Pons (tissue), 1 donor: ENCODE measurements around the gene IRF8.
A peak's percentile ranks its signal among the peaks of the same experiment; 100 is the strongest.
"Not testable (repeated sequence)": the region's sequence is repeated elsewhere in the genome, so short reads cannot be mapped to it uniquely, and the experiment has no call there.

Experiments used
- DNase-seq: peaks from one replicate; pipeline ENCODE4 v3.0.0-alpha.2; 2016; ENCODE audit warnings: low spot score

The IRF8 gene

DNA sequence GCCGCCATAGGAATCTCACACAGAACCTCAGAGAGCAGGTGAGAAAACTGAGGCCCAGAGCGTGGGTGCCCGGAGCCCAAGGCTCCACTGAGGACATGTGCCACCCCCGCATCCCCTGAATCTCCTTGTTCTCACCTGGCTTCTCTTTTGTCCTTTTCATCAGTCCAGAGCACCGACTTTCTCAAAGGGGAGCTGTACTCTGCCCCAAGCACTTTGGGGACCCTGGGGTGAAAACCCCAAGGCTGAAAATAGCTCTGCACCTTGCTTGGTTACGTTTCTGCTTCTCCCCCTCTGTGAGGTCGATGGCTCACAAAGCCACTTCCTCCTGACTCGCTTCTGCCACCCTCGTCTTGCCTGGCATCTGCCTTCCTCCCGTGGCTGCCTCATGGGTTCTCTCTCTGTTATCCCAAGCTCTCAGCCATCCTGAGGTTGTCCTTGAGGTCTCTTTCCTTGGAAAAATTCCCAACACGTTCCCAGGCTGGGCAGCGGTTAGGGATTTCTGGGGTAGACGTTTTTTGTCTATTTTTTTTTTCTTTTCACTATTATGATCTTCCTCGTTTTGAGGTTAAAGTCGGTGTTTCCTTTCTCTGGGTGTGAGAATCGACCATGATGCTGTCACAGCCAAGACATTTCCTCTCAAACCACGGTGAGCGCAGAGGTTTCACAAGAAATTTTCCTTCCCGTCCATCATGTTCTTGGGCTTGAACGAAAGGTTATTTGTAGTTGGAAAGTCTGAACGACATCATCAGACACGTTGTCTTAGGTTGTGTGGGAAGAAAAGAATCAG, 37.2 kb downstream of the IRF8 start:
- DNase-seq: peak; percentile 44

DNA sequence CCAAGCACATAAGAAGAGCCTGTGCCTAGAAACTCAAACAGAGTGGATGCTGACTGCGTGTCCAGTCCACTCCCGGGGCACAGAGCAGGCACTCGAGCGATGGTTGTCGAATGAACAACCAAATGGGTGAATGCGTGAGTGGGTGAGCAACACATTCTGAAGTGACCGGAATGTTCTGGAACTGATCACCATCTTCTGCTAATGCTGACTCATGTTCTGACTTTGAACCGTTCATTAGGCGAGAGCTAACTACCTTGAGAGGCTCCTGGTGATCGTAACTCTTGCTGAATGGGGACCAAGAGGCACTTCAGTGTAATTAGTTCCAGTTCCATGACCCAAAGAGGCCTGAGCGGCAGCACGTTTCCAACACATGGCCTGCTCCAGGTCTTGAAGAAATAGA, 37.9 kb downstream of the IRF8 start:
- DNase-seq: no peak

DNA sequence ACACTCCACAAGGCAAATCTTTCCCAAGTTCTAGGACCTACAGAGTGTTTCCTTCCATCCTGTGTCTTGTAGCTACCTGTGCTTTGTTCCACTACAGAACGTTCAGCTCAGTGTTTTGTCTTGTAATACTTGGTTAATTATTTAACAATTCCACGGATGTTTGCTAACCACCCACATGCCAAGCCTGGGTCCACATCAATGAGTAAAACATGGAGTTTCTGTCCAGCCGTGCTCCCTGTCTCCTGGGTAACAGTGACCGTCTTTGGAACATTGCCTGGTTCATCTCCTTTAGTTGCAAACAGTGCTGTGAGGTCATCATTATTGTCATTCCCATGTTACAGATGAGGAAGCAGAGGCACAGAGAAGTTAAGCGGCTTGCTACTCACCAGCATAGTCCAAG, 41.3 kb downstream of the IRF8 start:
- no peak for DNase-seq

DNA sequence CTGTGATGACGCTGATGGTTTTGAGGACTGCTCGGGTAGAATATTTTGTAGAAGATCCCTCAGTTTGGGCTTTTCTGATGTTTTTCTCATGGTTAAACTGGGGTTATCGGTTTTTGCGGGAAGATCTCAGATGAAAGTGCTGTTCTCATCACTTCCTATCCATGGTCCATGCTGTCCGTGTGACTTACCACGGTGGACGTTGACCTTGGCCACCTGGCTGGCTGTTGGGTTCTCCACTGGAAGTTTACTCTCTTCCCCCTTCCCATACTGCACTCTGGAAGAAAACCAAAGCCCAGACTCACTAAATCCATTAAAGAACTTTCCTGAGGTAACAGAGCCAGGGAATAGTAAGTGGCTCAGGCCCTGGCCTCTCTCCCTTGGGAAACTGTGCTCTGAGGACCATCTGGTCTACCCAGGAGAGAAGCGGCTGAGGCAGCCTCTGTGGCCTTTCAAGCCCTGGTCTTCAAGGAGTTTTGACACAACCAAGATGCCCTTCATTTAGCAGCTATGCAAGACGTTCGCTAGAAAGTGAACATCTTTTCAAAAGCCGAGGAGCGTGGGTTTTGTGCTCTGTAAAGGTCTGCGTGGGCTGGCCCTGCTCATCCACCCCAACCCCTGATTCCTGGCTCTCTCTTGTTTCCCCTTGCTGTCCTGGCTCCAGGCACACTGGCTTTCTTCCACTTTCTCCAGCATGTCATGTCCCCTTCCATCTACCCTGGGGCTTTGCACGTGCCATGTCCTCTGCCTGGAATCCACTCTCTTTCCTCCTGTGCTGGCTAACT, 43.1 kb downstream of the IRF8 start:
- no peak for DNase-seq

DNA sequence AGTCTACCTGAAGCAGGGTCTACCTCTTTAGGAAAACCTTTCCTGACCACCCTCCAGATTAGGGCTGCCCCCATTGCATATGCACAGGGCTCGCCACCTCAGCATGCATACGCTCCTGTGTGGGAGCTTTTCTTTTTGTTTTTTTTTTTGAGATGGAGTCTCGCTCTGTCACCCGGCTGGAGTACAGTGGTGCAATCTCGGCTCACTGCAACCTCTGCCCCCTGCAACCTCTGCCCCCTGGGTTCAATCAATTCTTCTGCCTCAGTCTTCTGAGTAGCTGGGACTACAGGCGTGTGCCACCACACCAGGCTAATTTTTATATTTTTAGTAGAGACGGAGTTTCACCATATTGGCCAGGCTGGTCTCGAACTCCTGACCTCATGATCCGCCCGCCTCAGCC, 43.7 kb downstream of the IRF8 start:
- not testable (repeated sequence) for DNase-seq

DNA sequence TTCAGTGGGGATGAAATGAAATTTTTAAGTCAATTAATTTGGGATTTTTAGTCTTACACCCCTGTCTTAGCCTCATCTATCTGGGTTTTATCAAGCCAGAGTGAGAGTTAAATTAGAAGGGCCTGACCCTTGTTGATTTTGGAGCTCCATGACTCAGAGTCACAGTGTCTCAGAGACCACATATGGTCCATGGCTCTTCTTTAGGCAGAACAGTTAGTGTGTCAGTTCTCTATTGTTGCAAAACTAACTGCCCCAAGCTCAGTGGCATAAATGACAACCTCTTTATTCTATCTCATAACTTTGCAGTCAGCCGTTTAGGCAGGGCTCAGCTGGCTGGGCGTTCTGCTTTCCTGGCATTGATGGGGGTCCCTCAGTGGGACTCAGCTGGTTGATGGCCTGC, 44.7 kb downstream of the IRF8 start:
- no peak for DNase-seq

DNA sequence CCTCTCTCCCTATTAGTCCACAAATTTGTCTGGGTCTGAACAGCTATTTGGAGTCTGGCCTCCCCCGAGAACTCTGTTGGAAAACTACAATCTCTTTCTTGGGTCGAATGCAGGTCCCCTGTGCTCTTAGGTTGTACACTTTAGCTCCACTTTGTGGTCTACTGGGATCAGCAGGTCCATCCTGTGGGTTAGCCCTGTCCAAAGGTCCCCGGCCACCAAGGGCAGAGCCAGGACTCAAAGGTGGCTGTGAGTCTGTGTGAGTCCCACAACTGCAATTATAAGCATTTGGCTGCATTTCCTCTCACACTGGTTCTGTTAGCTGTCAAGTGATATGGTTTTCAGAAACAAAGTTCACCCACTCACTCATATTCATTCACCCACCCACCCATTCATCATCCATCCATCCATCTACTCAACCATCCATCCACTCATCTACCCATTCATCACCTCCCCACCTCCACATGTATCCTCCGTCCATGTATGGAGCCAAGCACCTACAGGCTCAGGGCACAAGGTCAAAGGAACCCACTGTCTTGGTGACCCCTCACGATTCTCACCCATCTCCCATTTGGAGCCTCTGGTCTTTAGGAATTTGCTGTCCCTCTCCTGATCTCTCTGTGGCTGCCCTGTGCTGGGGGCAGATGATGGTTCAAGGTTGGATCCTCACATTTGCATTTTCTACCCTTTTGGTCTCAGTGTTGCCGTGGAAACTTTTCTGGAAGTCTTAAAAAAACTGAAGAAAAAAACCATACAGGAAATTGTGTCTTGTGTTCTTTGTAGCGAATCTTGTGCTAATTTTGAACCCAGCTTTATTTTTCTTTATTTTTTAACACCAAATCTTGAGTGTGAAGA, 45.8 kb downstream of the IRF8 start:
- no peak for DNase-seq

DNA sequence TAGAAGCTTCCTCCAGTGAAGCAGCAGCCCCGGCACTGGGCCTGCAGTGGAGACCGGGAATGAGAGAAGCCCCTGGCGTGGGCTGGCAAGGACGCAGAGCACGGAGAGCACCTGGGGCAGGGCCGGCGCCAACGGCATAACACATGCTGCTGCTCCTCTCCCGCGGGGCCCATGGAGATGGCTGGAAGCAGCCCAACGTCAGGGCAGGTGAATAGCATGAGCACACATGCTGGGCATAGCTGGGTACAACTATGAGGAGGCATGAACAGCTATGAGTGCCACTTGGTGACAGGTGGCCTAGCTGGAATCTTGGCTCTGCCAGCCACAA, 46.4 kb downstream of the IRF8 start:
- no peak for DNase-seq

DNA sequence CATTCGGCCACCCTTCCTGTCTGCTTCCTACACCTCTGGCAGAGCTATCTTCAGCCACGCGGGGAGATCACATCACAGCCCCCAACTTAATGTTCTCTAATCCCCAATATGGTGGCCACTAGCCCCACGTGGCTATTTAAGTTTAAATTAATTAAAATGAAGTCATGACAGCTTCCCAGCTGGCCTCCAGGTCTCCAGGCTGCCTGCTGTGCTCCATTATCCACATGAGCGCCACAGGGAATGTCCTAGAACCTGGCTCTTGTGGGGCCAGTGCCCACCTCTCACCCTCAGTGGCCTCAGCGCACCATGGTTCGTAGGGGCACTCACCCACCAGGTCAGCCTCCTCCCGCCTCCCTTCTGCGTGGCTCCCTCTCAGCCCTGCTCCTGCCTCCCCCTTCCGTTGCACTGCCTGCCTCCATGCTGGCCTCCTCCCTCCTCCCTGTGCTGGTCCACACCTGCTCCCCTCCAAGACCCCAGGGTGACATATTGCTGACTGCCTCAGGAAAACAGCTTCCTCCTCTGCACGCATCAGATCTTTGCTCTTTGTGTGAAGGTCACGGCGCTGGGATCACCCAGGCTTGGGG, 47.7 kb downstream of the IRF8 start:
- DNase-seq: no peak

DNA sequence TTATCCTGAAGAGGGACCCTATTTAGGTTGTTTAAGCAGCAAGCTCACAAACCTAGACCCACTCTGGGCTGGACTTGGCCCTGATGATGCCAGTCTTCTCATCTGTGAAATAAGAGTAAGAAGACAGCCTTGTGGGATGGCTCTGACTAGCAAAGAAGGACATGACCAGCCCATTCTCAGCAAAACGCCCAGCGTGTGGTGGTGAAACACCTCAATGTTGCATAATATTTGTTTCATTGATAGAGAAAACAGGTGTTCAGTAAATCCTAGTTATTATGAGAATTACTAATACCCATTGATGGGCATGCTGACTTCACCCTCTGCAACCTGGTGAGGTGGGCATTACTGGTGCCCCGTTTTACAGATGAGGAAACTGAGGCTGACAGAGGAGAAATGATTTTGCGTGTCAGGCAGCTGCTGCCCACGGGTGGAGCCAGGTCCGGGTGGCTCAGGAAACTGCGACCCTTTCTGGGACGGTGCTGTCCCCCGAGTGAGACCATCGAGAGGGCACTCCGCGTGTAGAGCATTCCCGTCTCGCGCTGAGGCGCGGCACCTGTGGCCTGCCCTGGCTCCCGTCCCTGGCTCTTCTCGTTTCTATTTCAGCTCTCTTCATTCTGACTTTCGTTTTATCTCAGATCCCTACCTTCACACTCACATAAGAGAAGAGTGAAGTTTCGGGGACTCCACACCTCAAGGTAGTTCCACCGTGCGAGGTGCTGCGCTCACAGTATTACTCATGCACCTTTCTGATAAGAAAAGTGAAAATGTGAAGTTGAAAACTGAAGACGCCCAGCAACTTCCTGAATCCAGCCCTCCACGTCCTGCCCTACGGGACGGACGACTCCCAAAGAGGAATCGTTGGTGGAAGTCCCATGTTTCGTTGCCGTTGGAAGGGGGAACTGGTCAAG, 48.5 kb downstream of the IRF8 start:
- DNase-seq: no peak

DNA sequence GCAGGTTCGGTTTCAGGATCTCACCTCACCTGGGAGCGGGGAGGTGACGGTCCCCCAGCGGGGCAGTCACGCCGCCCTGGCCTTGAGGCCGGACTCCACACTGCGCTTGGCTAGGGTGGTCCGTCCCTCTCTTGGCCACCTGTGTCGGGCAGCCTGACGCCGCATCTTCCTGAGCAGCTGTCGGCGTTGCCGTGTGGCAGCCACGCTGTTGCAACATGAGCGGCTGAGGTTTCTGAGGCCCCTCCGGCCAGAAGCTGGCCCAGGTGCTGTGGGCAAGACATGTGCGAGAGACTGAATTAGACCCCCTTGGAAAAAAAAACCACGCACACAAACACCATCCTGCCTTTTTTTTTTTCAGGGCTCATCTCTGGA, 49.2 kb downstream of the IRF8 start:
- no peak for DNase-seq

DNA sequence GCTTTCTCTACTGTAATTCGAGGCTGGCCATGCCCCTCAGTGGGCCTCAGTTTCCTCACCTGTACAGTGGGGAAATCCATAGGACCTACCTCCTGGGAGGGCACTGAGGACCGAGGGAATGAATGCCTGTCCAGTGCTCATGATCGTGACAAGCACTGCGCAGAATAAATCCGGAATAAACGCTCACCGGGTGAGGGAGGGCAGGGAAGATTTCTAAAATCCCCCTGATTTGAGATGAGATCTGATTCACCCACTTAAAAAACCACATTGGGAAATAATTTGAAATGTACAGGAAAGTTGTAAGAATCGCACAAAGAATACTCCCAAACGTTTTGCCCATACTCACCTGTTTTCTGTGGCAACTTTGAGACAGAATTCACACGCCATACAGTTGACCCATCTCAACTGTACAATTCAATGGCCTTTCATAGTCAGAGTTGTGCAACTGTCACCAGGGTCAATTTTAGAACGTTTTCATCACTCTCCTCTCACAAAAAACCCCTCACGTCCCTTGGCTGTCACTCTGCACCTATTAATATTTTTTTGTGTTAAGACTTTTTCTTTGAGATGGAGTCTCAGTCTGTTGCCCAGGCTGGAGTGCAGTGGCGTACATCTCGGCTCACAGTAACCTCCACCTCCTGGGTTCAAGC, 49.8 kb downstream of the IRF8 start:
- DNase-seq: no peak

DNA sequence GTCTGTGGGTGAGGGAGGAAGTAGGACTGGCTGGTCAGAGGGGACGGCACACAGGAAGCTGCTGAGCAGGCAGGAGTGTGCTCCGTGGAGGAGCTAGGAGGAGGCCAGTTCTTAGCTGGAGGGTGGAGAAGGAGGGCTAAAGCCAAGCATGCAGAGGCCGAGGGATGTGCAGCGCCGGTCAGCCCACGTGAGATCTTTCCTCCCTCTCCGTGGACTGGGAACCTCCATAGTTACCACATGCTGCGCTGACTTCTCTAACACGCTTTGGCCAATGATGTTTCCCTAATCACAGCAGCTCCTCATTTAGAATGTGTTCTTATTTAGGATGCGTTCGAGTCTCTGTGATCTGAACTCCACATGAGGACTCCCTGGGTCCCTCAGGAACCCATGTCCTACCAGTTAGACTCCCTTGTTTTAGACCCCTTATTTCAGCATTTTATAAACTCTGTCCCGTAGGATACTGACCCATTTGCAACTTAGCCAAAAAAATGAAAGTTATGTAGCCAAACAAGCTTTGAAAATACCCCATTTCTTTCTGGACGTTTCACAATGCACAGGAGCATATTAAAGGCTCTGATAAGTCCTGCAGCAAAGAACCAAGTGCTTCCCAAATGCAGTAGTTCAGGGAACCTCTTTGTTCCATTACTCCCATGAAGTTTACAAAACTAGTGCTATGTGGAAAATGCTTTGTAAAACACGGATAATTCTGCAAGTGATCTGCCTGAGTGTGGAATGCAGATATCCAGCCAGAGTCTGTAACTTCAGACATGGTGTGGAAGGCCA, 51.4 kb downstream of the IRF8 start:
- no peak for DNase-seq

DNA sequence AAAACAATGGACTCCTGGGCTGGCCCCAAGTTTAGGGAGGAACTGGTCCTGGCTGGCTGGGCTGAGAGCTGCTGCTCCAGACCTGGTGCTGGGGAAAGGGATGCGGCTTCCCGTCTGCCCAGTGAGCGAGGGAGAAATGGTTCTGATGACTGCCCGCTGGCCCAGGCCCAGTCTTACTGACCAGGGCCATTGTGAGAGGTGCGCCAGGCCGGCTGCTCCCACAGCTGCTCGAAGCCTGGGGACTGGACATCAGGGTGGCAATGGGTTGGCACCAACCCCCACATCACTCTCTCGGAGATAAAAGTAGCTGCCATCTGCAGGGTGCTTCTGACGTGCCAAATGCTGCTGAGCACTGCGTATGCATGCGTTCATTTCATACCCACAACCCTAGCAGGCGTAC, 53.2 kb downstream of the IRF8 start:
- no peak for DNase-seq

DNA sequence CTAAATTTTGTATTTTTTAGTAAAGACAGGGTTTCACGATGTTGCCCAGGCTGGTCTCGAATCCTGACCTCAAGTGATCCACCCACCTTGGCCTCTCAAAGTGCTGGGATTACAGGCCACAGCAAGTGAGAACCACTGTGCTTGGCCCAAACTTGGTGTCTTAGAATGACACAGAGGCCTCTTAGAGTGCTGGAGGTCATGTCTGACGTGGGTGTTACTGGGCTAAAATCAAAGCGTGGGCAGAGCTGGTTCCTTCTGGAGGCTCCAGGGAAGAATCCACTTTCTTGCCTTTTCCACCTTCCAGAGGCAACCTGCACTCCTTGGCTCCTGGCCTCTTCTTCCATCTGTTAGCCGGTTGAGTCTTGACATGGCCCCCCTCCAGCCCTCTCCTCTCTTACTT, 53.8 kb downstream of the IRF8 start:
- no peak for DNase-seq

DNA sequence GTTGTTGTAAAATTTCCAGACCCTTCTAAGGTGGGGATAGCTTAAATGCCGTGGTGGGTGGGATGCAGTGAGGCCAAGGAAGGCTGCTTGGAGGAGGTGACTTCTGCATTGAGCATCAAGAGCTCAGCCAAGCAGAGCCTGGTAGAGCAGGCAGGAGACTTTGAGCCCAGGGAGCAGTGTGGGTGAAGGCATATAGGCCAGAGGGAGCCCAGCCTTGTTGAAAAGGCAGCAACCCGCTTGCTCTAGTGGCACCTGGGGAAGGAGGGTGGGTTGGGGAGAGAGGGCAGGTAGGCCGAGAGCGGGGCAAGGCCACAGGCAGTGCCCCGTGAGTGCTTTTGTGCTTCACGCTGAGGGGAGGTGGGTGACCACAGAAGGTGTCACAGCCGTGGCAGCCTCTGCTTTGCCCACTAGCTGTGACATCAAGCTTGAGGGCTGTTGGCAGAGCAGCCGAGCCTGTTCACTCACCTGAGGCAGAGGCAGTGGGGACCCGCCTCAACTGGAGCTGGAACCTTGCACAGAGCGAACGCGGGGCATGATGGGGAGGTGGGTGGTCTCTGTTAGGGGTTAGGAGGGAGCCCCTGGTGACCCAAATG, 56.1 kb downstream of the IRF8 start:
- no peak for DNase-seq

DNA sequence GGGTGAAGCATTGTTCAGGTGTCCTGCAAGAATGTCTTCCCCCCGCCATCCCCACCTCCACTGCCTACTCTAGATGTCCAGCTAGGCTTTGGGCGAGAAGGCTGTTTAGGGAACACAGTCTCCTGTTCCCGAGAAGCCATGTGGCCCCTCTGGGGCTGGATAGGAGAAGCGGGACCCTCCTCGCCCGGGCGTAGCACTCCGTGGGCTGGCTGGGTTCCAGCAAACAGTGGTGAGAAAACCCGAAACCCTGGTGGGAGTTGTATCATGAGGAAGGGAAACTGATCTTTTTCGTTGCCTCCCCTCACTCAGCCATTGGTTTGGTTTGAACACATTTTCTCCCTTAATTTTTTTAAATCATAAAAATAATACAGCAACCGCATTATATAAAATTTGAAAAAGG, 56.6 kb downstream of the IRF8 start:
- DNase-seq: no peak

DNA sequence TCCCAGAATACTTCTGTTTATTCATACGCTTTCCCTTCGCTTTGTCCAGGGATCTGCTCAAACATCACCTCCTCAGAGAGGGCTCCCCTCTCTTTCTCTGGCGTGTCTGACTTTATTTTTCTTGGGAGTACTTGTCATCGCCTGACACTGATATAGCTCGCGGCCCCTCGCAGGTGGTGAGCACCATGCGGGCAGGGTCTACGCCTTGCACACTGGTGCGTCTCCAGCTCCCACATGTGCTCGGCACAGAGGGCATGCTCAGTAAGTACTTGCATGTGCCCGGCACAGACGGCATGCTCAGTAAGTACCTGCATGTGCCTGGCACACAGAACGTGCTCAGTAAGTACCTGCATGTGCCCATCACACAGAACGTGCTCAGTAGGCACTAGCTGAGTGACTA, 57.5 kb downstream of the IRF8 start:
- no peak for DNase-seq

DNA sequence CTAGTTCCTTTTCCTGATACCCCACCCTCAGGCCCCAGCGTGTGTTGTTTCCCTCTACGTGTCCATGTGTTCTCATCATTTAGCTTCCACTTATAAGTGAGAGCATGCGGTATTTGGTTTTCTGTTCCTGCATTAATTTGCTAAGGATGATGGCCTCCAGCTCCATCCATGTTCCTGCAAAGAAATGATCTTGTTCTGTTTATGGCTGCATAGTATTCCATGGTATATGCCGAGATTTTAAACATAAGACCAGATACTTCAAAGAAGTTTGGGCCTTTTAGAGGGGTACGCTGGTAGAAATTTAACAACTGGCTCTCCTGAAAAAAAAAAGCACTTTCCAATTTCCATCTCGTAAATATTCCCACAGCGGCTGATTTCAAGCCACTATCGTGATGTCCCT, 59.8 kb downstream of the IRF8 start:
- no peak for DNase-seq

DNA sequence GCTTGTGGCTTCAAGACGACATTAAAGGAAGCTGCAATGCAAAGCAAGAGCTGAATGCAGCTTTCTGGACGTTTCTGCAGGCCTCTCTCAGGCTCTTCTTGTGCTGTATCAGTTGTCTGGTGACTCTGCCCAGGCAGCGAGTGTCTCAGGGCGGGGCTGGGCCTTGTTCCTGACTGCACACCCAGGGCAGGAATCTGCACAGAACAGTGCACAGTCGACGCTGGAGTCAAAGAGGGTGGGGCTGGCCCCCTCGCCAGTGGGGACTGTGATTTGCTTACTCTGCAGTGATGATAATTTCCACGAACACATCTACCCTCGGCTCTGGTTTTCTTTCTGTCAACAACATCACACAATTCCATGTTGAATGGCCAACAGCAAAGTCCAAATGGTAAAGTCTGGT, 60.7 kb downstream of the IRF8 start:
- DNase-seq: no peak
